HUES48 (cell line): ENCODE data around the gene SLCO3A1.

Experiments used
- H3K27ac ChIP-seq: one replicate; pipeline ENCODE4 v1.7.0; 2013; ENCODE audit warnings: low read depth, low read length, inconsistent platforms
- H3K27me3 ChIP-seq: 2 replicates; pipeline ENCODE4 v1.6.1; 2013; ENCODE audit warnings: mild to moderate bottlenecking, low read length; ENCODE audit not compliant: control insufficient read depth, insufficient read depth
- H3K36me3 ChIP-seq: 2 replicates; pipeline ENCODE4 v1.6.1; 2013; ENCODE audit warnings: low read length; ENCODE audit not compliant: control insufficient read depth, insufficient read depth
- H3K4me1 ChIP-seq: 2 replicates; pipeline ENCODE4 v1.6.1; 2013; ENCODE audit warnings: mild to moderate bottlenecking, low read length; ENCODE audit not compliant: control insufficient read depth, insufficient read depth
- H3K4me3 ChIP-seq: 2 replicates; pipeline ENCODE4 v1.5.1; 2013; ENCODE audit warnings: mild to moderate bottlenecking, low read depth, low read length
- H3K9ac ChIP-seq: 2 replicates; pipeline ENCODE4 v1.6.1; 2013; ENCODE audit warnings: mild to moderate bottlenecking, low read depth, low read length, moderate library complexity
- H3K9me3 ChIP-seq: 2 replicates; pipeline ENCODE4 v1.6.1; 2013; ENCODE audit warnings: low read length; ENCODE audit not compliant: control insufficient read depth, insufficient read depth

Gene SLCO3A1

GRCh38 chr15:92005154-92005553 is 151.6 kb downstream of the SLCO3A1 start:
- Histone ChIP-seq H3K9me3 (no peaks in the 10 kb centered on the region), H3K36me3 (no peaks in the 10 kb centered on the region), H3K4me1 (peaks cover 29% of the 10 kb centered on the region), H3K4me3 (no peak overlapping the region), H3K27ac (no peak overlapping the region), H3K27me3 (no peaks in the 10 kb centered on the region), H3K9ac (no peak overlapping the region)

- no peak overlapping the region for H3K27ac ChIP-seq
- no peak overlapping the region for H3K9ac ChIP-seq
- H3K27me3 ChIP-seq: no peaks in the 10 kb centered on the region
- no peaks in the 10 kb centered on the region for H3K9me3 ChIP-seq
- H3K4me1 ChIP-seq: peaks cover 26% of the 10 kb centered on the region
- no peaks in the 10 kb centered on the region for H3K36me3 ChIP-seq
- no peak overlapping the region for H3K4me3 ChIP-seq
Measured at GRCh38 chr15:92006186-92007028, 152.9 kb downstream of the SLCO3A1 start.

- H3K27ac ChIP-seq: no peak overlapping the region
- H3K9ac ChIP-seq: no peak overlapping the region
- H3K4me1 ChIP-seq: peaks cover 32% of the 10 kb centered on the region
- no peaks in the 10 kb centered on the region for H3K36me3 ChIP-seq
- no peaks in the 10 kb centered on the region for H3K9me3 ChIP-seq
- H3K27me3 ChIP-seq: no peaks in the 10 kb centered on the region
- no peak overlapping the region for H3K4me3 ChIP-seq
Measured at GRCh38 chr15:92009162-92009561, 155.7 kb downstream of the SLCO3A1 start.

- H3K36me3 ChIP-seq: no peaks in the 10 kb centered on the region
- H3K4me3 ChIP-seq: no peak overlapping the region
- no peaks in the 10 kb centered on the region for H3K27me3 ChIP-seq
- H3K27ac ChIP-seq: no peak overlapping the region
- peaks cover 16% of the 10 kb centered on the region for H3K4me1 ChIP-seq
- H3K9ac ChIP-seq: no peak overlapping the region
- H3K9me3 ChIP-seq: no peaks in the 10 kb centered on the region
Measured at GRCh38 chr15:92011611-92012367, 158.3 kb downstream of the SLCO3A1 start.

- no peaks in the 10 kb centered on the region for H3K9me3 ChIP-seq
- no peak overlapping the region for H3K4me3 ChIP-seq
- H3K36me3 ChIP-seq: no peaks in the 10 kb centered on the region
- no peaks in the 10 kb centered on the region for H3K27me3 ChIP-seq
- no peak overlapping the region for H3K9ac ChIP-seq
- peaks cover 16% of the 10 kb centered on the region for H3K4me1 ChIP-seq
- no peak overlapping the region for H3K27ac ChIP-seq
Measured at GRCh38 chr15:92012368-92012629, 158.8 kb downstream of the SLCO3A1 start.

- Histone ChIP-seq H3K36me3 (no peaks in the 10 kb centered on the region), H3K27ac (no peak overlapping the region), H3K9ac (no peak overlapping the region), H3K9me3 (no peaks in the 10 kb centered on the region), H3K4me3 (no peak overlapping the region), H3K4me1 (peaks cover 16% of the 10 kb centered on the region), H3K27me3 (no peaks in the 10 kb centered on the region)
Measured at GRCh38 chr15:92012881-92013280, 159.4 kb downstream of the SLCO3A1 start.

- H3K4me3 ChIP-seq: no peak overlapping the region
- no peaks in the 10 kb centered on the region for H3K9me3 ChIP-seq
- H3K36me3 ChIP-seq: no peaks in the 10 kb centered on the region
- no peak overlapping the region for H3K9ac ChIP-seq
- no peak overlapping the region for H3K27ac ChIP-seq
- H3K4me1 ChIP-seq: peaks cover 16% of the 10 kb centered on the region
- no peaks in the 10 kb centered on the region for H3K27me3 ChIP-seq
Measured at GRCh38 chr15:92014281-92015030, 160.9 kb downstream of the SLCO3A1 start.

GRCh38 chr15:92017882-92018534 is 164.5 kb downstream of the SLCO3A1 start:
- no peak overlapping the region for H3K9ac ChIP-seq
- H3K36me3 ChIP-seq: no peaks in the 10 kb centered on the region
- H3K9me3 ChIP-seq: no peaks in the 10 kb centered on the region
- H3K4me1 ChIP-seq: no peaks in the 10 kb centered on the region
- no peak overlapping the region for H3K4me3 ChIP-seq
- no peaks in the 10 kb centered on the region for H3K27me3 ChIP-seq
- no peak overlapping the region for H3K27ac ChIP-seq

GRCh38 chr15:92018535-92019239 is 165.2 kb downstream of the SLCO3A1 start:
- Histone ChIP-seq H3K9ac (no peak overlapping the region), H3K4me1 (no peaks in the 10 kb centered on the region), H3K9me3 (no peaks in the 10 kb centered on the region), H3K27me3 (no peaks in the 10 kb centered on the region), H3K27ac (no peak overlapping the region), H3K36me3 (no peaks in the 10 kb centered on the region), H3K4me3 (no peak overlapping the region)

- Histone ChIP-seq H3K36me3 (no peaks in the 10 kb centered on the region), H3K4me3 (no peak overlapping the region)
Measured at GRCh38 chr15:92019706-92020105, 166.2 kb downstream of the SLCO3A1 start.

More at GRCh38 chr15:92019706-92020105, 166.2 kb downstream of the SLCO3A1 start:
- Histone ChIP-seq H3K27me3 (no peaks in the 10 kb centered on the region), H3K27ac (no peak overlapping the region), H3K4me1 (no peaks in the 10 kb centered on the region; the same call in 1 of the 2 replicates), H3K9me3 (no peaks in the 10 kb centered on the region), H3K9ac (no peak overlapping the region)
